ENCODE measurements around the gene CYP1A2. TPM values are rescaled to one million over a fixed set of nuclear protein-coding genes. Genes with fewer than 3 reads are reported as not detected.

CYP1A2 gene
- total and polyA plus RNA-seq, 2 of the 13 experiments (the other 11 are each of a cell fraction or from before 2014, with no cell fraction given): 0.07 TPM; not detected in 1

DNA sequence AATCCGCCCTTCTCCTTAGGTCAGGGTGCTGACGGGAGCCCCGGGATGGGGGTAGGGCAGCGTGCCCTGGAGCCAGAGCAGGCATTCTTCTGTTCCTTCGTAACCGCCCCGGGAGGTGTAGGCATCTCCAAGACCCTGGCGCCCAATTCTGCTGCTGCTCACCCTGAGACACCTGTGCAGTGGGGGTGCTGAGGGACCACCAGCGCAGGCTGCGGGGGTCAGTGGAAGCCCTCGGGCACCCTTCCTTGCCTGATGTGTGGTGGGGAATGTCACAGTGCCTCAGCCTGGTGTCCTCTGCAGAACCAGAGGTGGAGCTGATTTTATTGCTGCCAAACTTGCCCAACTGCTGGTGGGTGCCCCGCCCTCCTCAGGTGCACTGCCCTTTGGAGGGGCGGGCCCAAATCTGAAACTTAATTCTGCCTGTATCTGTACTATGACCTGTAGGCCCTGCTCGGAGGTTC, 40.6 kb downstream of the CYP1A2 start (continued):
- TF ChIP-seq, protein P1, sequence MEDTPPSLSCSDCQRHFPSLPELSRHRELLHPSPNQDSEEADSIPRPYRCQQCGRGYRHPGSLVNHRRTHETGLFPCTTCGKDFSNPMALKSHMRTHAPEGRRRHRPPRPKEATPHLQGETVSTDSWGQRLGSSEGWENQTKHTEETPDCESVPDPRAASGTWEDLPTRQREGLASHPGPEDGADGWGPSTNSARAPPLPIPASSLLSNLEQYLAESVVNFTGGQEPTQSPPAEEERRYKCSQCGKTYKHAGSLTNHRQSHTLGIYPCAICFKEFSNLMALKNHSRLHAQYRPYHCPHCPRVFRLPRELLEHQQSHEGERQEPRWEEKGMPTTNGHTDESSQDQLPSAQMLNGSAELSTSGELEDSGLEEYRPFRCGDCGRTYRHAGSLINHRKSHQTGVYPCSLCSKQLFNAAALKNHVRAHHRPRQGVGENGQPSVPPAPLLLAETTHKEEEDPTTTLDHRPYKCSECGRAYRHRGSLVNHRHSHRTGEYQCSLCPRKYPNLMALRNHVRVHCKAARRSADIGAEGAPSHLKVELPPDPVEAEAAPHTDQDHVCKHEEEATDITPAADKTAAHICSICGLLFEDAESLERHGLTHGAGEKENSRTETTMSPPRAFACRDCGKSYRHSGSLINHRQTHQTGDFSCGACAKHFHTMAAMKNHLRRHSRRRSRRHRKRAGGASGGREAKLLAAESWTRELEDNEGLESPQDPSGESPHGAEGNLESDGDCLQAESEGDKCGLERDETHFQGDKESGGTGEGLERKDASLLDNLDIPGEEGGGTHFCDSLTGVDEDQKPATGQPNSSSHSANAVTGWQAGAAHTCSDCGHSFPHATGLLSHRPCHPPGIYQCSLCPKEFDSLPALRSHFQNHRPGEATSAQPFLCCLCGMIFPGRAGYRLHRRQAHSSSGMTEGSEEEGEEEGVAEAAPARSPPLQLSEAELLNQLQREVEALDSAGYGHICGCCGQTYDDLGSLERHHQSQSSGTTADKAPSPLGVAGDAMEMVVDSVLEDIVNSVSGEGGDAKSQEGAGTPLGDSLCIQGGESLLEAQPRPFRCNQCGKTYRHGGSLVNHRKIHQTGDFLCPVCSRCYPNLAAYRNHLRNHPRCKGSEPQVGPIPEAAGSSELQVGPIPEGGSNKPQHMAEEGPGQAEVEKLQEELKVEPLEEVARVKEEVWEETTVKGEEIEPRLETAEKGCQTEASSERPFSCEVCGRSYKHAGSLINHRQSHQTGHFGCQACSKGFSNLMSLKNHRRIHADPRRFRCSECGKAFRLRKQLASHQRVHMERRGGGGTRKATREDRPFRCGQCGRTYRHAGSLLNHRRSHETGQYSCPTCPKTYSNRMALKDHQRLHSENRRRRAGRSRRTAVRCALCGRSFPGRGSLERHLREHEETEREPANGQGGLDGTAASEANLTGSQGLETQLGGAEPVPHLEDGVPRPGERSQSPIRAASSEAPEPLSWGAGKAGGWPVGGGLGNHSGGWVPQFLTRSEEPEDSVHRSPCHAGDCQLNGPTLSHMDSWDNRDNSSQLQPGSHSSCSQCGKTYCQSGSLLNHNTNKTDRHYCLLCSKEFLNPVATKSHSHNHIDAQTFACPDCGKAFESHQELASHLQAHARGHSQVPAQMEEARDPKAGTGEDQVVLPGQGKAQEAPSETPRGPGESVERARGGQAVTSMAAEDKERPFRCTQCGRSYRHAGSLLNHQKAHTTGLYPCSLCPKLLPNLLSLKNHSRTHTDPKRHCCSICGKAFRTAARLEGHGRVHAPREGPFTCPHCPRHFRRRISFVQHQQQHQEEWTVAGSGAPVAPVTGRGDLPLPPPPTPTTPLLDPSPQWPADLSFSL (CRISPR knock-in tag; IDR thresholded peaks at IDR 0.05): no peak

DNA sequence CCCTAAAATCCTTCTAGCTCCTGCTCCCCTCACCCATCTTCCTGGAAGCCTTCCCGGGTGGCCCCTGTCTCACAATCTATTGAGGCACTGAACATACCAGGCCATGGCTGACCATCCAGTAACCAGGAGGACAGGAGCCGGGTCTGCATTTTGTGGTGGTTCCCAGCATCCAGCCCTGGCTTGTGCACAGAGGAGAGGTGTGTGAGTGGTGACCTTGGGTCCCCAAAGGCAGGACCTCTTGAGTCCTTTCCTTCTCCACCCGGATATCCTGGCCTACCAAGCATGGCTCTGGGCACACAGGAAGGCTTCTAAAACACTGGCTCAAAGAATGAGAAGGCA, 41.1 kb downstream of the CYP1A2 start:
- H3K9me3 ChIP-seq (ENCODE audit: low read length): no peaks in the 10 kb centered on the region
- ATAC-seq (no peak), DNase-seq (ENCODE audit: low spot score) (no peak), FAIRE-seq (no peak)
- 78% methylated on average over 3 of the region's 3 CpGs for WGBS (ENCODE audit: low lambda C conversion rate)
- BruUV-seq (replicated peaks): no TSS peak
- H3K4me3 ChIP-seq (replicated peaks in 1 of 3; ENCODE audit: insufficient read depth in 1 of 3, low read depth in 2 of 3, low read length in 3 of 3): no peak overlapping the region
- peaks cover 45% of the 10 kb centered on the region for H3K79me2 ChIP-seq (ENCODE audit: insufficient read depth, low read length)
- ChIA-PET POLR2A (interaction anchor here (1.7 kb wide), 1 partner anchor 10 kb away, joined by 3 read pairs; no protein-coding TSS in a partner anchor), CTCF (ENCODE audit: low intra/inter-chr PET ratio, low total read pairs) (no interaction called here)
- no peak overlapping the region for H3K4me2 ChIP-seq (ENCODE audit: low read depth, low read length)
- peaks cover 31% of the 10 kb centered on the region for H3K4me1 ChIP-seq (ENCODE audit: insufficient read depth, low read length)
- H3K36me3 ChIP-seq (replicated peaks in 1 of 2; ENCODE audit: control insufficient read depth in 1 of 2, insufficient read depth in 2 of 2, low read length in 2 of 2): peaks cover 8 to 28% of the 10 kb centered on the region in 2 experiments; a peak in 4 of 5 replicates
- H3K9ac ChIP-seq (ENCODE audit: insufficient read depth, low read depth, low read length): no peak overlapping the region
- in situ Hi-C loops (cut with HindIII; ENCODE audit: extremely low pct_ligation_motif_present, low pct_unique_long_range_greater_than_20kb) (loop anchor here (10.0 kb wide), 1 partner anchor 245 kb away; the partner anchor contains the start of gene ARID3B), intact Hi-C loops (cut with micrococcal nuclease; ENCODE audit: unreplicated experiment) (no loop called here)
- H4K20me1 ChIP-seq (ENCODE audit: insufficient read depth, low read length): peaks cover 27% of the 10 kb centered on the region; the same call in 1 of the 2 replicates
- H3K27ac ChIP-seq (ENCODE audit: extremely low read length, insufficient read depth, low read length): no peak overlapping the region
- H3K27me3 ChIP-seq (ENCODE audit: control insufficient read depth in 1 of 2, insufficient read depth in 2 of 2, low read length in 2 of 2): no peaks in the 10 kb centered on the region
- H2AFZ ChIP-seq (ENCODE audit: low read length): no peak overlapping the region
- TF ChIP-seq ZNF460 (CRISPR knock-in tag; IDR thresholded peaks at IDR 0.05; ENCODE audit: borderline replicate concordance) (no peak), ZSCAN22 (CRISPR knock-in tag; IDR thresholded peaks at IDR 0.05) (no peak), ZNF543 (CRISPR knock-in tag; IDR thresholded peaks at IDR 0.05) (no peak), ZNF552 (CRISPR knock-in tag; IDR thresholded peaks at IDR 0.05; ENCODE audit: borderline replicate concordance) (no peak), HNRNPLL (IDR thresholded peaks at IDR 0.05; ENCODE audit: low read depth, low read length, poor library complexity, severe bottlenecking) (no peak), KLF6 (CRISPR knock-in tag; IDR thresholded peaks at IDR 0.05) (no peak), ZNF10 (CRISPR knock-in tag; IDR thresholded peaks at IDR 0.05; ENCODE audit: borderline replicate concordance, low read depth) (no peak), HOXA5 (CRISPR knock-in tag; IDR thresholded peaks at IDR 0.05) (no peak), HNRNPH1 (optimal IDR thresholded peaks at IDR 0.05; ENCODE audit: low read depth, low read length) (no peak), YY1 (IDR thresholded peaks at IDR 0.05; ENCODE audit: insufficient read depth, insufficient replicate concordance, low read depth, low read length) (no peak)
- TF ChIP-seq, protein P2, sequence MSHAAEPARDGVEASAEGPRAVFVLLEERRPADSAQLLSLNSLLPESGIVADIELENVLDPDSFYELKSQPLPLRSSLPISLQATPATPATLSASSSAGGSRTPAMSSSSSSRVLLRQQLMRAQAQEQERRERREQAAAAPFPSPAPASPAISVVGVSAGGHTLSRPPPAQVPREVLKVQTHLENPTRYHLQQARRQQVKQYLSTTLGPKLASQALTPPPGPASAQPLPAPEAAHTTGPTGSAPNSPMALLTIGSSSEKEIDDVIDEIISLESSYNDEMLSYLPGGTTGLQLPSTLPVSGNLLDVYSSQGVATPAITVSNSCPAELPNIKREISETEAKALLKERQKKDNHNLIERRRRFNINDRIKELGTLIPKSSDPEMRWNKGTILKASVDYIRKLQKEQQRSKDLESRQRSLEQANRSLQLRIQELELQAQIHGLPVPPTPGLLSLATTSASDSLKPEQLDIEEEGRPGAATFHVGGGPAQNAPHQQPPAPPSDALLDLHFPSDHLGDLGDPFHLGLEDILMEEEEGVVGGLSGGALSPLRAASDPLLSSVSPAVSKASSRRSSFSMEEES (CRISPR knock-in tag; IDR thresholded peaks at IDR 0.05): no peak
- TF ChIP-seq, protein P3, sequence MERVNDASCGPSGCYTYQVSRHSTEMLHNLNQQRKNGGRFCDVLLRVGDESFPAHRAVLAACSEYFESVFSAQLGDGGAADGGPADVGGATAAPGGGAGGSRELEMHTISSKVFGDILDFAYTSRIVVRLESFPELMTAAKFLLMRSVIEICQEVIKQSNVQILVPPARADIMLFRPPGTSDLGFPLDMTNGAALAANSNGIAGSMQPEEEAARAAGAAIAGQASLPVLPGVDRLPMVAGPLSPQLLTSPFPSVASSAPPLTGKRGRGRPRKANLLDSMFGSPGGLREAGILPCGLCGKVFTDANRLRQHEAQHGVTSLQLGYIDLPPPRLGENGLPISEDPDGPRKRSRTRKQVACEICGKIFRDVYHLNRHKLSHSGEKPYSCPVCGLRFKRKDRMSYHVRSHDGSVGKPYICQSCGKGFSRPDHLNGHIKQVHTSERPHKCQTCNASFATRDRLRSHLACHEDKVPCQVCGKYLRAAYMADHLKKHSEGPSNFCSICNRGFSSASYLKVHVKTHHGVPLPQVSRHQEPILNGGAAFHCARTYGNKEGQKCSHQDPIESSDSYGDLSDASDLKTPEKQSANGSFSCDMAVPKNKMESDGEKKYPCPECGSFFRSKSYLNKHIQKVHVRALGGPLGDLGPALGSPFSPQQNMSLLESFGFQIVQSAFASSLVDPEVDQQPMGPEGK (CRISPR knock-in tag; IDR thresholded peaks at IDR 0.05): no peak
